Activated CD4-positive, alpha-beta T cell treated with anti-CD3 and anti-CD28 coated beads, Interleukin-2, amount 50 U/mL, for 24 hours (primary cell): ENCODE results near the gene CORO2B.

Experiments used
- DNase-seq, 2 donors: peaks; one replicate each; pipeline ENCODE4 v3.0.0-alpha.2; 2020; ENCODE audit warnings: low read depth in 1 of 2, low spot score in 1 of 2

The CORO2B gene, protein sequence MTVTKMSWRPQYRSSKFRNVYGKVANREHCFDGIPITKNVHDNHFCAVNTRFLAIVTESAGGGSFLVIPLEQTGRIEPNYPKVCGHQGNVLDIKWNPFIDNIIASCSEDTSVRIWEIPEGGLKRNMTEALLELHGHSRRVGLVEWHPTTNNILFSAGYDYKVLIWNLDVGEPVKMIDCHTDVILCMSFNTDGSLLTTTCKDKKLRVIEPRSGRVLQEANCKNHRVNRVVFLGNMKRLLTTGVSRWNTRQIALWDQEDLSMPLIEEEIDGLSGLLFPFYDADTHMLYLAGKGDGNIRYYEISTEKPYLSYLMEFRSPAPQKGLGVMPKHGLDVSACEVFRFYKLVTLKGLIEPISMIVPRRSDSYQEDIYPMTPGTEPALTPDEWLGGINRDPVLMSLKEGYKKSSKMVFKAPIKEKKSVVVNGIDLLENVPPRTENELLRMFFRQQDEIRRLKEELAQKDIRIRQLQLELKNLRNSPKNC

DNA sequence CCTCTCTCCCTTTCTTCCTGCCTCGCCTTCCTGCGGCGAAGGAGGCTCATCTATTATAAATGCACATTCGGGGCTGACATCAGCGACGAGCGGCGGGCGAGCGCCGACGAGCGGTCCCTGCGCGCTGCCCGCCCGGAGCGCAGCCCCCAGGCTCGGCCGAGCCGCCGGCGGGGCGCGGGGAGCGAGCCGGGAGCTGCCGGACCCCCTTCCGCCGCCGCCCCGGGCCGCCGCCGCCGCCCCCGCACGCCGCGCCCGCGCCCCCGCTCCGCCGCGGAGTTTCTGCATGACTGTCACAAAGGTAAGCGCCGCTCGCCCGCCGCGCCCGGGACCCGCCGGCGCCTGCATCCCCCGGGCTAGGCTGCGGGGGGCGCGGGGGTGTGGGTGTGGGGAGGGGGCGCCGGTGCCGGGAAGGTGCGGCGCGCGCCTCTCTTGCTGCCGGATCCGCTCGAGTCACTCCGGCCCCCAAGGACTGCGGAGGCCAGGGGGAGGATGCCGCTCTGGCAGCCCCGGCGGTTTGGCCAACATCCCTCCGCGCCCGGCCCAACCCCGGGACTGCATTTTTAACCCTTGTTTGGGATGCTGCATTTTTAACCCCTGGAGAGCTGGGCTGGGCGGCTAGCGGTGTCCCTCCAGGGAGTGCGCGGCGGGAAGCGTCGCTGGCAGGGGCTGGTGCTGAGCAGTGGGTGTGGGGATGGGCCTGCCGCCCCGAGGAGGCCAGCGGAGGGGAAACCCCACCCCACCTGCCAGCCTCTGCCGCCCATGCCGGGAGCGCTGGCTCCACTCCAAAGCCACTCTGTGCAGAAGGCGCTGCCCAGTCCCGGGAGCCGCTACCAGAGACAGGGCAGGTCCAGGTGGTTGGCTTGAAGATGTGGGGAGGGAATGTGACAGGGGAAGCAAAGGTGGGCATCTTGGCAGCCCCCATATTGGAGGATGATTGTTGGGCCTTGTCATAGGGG is at the start of gene CORO2B:
TSS of gene CORO2B (plus strand) at position 14 of the 956 bp plus-strand sequence. CDS start at position 284, 270 bp downstream.
- DNase-seq: no peak

DNA sequence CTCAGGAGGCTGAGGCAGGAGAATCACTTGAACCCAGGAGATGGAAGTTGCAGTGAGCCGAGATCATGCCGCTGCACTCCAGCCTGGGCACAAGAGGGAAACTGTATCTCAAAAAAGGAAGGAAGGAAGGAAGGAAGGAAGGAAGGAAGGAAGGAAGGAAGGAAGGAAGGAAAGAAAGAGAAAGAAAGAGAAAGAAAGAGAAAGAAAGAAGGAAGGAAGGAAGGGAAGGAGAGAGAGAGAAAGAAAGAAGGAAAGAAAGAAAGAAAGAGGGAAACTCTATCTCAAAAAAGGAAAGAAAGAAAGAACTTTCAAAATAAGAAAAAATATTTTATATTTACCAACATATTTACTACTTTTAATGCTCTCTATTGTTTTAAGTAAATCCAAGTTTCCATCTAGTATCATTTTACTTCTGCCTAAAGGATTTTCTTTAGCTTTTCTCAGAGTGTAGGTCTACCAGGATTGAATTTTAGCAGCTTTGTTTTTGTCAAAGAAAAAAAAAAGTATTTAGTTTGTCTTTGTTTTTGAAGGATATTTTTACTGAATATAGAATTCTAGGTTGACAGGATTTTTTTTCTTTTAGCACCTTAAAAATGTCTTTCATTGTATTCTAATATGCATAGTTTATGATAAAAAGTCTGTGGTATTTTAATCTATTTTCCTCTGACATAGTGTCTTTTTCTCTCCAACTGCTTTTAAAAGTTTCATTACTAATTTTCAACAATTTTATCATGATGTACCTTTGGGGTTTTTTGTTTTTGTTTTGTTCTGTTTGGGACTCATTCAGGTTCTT is 47.2 kb upstream of the CORO2B start:
- DNase-seq: no peak

DNA sequence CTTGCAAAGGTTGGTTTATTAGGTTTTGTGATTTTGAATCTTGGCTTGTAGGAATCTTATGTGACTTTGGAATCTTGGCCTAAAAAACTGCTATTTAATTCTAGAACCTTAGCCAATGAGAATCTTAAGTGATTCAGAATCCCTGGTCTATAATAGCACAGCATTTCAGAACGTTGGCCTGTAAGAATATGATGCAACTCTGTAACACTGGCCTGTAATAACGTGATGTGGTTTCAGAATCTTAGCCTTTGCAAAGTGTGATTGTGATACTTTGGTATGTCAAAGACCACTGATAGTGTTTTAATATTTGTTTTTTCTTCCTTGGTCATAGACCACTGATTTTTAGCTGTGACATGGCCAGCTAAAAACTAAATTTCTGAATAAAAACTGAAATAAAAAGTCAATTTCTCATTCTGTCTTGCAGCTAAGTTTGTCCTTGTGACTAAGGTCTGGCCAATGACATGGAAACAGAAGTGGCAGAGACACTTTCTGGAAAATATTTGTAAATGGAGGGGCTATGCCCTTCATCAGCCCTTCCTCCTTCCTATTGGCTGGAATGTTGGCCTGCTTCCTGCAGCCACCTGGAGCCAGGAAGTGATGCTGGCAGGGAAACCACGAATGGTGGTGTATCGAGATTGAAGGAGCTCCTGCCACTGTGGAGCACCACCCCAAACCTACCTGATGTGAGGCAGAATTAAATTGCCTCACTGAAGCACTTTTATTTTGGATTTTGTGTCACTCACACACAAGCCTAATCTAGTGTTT is 42.3 kb upstream of the CORO2B start:
- DNase-seq: no peak

DNA sequence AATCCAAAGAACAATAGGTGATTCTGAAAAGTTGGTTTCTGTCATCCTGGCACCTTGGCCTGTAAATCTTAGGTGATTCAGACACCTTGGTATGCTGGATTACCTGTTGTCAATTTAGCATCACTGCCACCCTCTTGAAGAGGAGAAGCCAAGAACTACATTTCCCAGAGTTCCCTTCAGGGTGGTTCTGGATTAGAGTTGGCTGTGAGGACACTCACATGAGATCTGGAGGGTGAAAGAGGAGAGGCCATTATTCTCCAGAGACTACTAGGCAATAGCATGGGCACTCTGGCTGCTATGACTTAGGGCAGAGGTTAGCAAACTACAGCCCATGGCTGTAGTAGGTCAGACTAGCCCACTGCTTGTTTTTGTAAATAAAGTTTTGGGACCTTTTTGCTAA is 41.7 kb upstream of the CORO2B start:
- no peak for DNase-seq

DNA sequence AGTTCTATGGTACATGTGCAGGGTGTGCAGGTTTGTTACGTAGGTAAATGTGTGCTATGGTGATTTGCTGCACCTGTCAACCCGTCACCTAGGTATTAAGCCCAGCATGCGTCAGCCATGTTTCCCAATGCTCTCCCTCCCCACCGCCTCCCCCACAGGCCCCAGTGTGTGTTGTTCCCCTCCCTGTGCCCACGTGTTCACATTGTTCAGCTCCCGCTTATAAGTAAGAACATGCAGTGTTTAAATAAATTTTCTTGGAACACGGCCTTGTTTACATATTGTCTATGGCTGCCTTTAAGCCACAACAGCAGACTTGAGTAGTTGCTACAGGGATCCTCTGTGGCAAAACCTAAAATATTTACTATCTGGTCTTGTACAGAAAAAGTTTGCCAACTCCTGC is 41.3 kb upstream of the CORO2B start:
- DNase-seq: no peak

DNA sequence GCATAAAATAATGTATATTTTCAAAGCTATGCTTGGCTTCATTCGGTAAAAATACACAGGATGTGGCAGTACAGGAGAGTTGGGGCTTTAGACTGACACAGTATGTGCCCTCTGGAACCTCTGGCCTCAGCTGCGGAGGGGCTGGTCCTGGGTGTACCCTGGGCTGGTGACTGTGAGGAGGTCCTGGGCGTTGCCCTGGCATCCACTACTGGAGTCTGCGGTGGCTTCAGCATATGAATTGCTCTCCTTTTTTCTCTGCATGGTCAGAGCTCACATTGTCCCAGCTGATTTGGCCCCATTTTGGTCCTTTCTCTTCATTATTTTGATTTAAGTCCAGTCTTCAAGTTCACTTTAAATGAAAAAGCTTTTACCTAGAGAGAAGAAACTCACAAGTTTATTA is 40.5 kb upstream of the CORO2B start:
- no peak for DNase-seq

DNA sequence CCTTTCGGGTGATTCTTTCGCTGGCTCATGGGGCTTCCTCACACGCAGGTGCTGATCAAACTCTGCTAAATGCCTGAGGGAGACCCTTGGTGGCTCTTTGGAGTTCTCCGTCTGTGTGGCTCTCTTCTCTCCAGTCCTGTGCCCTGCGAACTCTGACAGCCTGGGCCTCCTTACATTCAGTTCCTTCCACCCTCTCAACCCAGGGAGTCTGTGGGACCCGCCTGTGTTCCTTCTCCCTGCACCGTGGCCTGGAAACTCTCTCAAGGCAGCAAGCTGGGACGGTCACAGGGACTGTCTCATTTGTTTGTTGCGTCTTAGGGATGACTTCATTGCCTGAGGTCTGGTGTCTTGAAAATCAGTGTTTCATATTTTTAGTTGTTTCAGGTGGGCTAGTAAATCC is 37.0 kb upstream of the CORO2B start:
- no peak for DNase-seq

DNA sequence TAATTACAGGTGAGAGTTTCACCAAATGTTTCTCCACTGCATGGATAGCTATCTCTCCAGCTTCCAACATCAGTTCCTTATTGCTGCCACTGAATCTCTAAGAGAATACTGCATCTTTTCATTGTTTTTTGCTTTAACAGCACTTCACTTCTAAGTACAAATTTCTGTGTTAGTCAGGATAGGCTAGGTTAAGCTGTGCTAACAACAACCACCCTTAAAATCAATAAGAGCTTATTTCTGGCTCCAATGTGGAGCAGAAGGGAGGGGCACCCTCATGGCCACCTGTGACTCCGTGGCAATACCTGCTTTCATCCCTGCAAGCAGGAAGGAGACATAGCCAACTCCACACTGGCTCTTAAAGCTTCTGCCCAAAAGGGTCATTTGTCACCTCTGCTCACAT is 36.4 kb upstream of the CORO2B start:
- DNase-seq: no peak

DNA sequence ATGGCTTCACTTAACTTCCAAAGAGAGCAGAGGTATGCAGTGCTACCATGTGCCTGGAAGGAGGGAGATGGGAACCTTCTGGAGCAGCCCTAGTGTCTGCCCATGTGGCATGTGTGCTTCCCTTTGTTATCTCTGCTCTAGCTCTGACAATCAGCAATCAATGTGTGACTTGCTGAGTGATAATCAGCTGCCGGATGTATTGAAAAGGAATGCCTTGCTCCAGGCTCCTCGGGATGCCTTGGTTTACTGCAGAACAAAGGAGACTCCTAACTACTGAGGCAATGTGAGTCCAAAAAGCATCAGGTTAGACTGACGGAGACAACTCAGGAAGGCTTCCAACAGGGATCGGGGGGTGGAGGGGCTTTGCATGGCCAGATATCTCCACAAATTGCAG is 36.0 kb upstream of the CORO2B start:
- DNase-seq: no peak

DNA sequence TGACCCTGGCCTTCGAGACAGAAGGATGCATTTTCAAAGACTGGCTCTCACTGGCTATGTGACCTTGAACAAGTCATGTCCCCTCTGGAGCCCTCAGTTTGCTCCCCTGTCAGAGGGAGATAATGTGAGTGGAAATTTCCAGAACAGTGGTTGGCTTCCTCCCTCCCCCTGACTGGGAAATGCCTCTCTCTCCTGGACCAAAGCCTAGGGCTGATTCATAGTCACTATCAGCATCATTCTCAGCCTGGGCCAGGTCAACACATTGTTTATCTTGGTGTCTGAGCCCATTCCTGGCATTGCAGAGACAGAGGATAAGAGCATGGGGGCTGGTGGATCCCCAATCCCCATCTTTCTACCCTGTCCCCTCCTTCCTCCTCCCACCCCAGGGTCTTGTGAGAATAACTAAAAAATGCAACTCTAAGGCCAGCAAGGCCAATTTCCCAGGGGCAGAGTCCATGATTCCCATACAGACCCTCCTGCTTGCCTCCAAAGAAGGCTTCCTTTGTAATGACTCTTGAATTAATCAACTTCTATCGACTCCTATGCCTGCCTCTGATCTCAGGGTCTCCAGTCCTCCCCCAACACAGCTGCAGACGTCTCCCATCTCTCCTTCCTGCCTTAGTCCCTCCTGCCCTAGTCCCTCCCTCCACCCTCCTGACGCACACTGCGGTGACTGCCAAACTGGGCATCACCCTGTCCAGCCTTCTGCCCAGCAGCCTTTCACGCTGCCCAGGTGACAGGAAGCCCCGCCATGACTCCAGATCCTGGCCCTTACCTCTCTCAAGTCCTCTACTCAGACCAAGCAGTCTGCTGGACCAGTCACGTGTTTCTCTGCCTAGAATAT is 35.4 kb upstream of the CORO2B start:
- DNase-seq: no peak

DNA sequence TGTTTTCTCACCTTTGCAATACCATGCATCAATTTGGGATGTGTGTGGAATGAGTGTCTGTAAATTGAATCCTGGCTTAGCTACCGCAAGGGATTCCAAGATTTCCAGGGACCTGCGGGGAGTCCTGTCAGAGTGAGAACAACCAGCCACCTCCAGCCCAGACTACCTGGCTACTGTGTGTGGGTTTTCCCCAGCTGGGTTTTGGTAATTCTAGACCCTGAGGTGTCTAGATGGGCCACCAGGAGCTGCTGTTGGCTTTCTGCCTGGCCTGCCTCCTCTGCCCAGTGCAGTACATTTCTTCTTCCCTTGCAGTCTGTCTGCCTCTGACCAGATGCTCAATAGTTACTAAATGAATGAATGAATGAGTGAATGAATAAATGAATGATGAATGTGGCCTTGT is 32.5 kb upstream of the CORO2B start:
- DNase-seq: no peak

DNA sequence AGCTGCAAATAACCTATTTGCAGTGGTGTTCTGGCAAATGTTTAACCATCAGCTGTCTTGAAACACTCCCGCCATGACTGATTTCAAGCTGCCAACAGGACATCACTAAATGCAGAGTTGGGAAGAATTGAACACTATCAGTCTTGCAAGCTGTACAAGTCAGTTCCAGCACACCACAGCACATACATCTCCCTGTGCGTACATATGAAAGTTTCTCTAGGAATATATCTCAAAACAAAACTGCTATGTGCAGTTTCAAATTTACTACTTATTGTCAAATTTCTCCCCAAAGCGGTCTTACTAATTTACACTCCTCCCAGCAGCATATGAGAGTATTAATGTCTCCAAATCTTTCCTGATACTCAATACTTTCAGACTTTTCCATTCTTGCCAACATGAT is 30.4 kb upstream of the CORO2B start:
- DNase-seq: no peak

DNA sequence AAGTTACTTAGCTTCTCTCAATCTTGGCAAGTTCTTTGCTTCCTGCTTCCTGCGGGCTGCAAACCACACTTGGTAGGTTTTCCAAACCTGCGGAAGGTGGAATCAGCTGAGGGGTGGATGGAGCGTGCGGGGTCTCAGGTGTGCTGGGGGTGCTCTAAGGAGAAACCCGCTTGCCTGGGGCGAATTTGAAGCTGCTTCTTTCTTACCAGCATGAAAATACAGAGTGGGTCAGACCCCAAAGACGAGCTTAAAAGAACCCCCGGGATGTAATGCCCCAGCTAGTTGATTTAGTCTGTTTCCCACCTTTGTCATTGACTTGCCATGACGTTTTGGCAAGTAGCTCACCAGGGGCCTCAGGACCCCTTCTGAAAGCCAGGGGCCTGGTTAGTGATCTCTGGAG is 28.8 kb upstream of the CORO2B start:
- DNase-seq: no peak

DNA sequence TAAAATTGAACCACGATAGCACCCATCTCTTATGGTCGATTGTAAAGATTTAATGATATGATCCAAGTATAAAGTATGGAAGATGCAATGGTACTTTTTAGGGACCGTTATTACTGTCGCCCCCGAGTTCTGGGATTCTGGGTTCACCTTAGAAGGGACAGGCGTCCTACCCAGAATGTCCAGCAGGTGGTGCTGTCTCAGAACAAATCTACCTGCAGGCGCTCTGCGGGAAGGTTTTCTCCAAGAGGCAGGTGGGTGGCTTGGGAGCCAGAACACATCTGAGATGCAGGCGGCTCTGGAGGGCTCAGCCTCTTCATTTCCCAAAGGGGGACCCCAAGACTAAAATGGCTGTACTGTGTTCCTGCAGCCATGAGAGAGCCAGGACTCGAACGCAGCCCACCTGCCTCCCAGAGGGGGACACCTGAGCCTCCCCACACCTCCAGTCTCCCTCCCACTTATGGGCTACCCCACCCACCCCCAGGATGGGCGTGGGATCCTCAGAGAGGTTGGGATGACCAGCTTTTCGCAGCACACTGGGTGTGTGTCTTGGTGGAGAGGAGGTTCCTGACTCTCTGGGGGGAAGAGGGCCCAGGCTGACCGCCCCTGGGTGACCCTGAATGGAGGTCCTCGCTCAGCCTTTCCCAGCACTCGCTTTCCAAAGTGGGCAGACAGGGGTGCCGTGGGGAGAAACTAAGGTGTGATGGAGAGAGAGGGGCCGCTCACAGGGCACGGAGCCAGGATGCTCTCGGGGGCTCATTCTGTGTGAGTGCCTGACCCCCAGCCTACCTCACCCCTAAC is 28.1 kb upstream of the CORO2B start:
- DNase-seq: peak; percentile 62 to 76

DNA sequence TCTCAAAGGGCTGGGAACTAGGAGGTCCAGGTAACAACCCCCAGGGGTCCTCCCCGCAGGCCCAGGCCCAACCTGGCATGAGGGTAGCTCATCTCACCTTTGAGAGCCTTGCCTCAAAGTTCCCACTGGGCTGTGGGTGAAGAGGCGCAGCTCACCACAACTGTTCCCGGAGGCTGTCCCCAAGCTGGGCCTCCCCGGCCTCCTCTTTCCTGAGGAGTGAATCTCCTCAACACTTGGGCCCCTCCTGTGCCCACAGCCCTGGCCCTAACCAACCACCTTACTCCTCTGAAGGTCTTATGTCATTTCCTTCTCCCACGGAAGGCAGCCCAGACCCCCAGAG is 27.5 kb upstream of the CORO2B start:
- DNase-seq: no peak

DNA sequence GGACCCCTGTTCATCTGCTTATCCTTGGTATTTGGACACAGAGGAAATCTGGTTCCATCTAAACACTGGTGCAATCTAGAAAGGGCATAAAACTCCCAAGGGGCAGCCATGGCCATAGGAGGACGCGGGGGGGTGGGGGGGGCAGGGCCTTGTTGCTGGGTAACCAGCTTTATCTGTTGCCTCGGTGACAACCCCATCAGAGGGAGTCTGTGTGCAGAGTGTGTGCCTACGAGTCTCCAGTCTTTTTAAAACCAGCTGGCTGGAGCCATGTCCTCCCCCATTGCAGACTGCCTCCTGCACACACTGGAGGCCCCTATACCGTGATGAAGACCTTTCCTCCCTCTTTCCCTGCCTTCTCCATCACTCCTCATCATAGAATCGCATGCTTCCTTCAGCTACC is 26.4 kb upstream of the CORO2B start:
- no peak for DNase-seq

DNA sequence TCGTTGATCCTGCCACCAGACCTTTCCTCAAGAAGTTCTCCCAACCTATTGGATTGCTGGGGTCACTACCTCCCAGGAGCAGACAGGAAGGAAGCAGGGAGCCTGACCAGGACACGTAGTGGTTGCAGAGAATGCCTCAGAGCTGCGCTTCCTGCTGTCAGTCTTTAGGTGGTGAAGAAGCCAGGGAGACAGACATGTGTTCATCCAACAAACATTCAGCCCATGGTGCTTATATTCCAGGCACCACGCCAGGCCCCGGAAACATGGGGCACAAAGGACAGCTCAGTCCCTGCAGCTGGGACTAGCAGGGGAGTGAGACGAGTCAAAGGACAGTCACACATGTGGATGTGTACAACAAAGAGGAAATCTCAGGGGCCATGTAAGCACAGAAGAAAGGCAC is 26.0 kb upstream of the CORO2B start:
- no peak for DNase-seq

DNA sequence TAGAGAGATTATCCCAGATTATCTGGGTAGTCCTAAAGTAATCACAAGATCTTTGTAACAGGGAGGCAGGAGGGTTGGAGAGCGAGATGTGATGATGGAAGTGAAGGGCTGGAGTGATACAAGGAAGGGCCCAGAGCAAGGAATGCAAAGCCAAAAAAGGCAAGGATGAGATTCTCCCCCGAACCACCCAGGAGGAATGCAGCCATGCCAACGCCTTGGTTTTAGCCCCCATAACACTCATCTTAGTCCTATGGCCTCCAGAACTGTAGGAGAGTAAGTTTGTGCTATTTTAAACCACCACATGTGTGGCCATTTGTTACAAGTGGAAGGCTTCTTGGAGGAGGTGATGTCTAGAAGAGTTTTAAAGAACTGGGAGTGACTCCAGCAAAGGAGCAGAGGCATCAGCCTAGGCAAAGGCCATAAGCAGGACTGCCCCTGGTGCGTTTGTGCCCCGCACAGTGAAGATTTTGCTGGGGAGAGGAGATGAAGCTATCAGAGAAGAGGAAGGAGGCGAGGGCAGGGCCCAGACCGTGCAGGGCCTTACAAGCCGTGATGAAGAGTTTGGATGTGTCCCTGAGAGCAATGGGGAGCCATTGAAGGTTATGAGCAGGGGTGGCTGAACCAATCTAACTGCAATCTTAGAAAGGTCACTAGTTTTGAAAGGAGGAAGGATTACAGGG is 25.3 kb upstream of the CORO2B start:
- no peak for DNase-seq
